Endodermal cell (in vitro differentiated cells): ENCODE data around the gene KIF9. TPM values are rescaled to one million over a fixed set of nuclear protein-coding genes. Genes with fewer than 3 reads are reported as not detected.

Source experiments
- DNase-seq: peaks from one replicate; pipeline ENCODE4 v3.0.0-alpha.2; 2017
- H3K27ac ChIP-seq: 2 replicates; pipeline ENCODE4 v1.5.1; 2013; ENCODE audit warnings: mild to moderate bottlenecking, low read depth, low read length, moderate library complexity
- H3K27me3 ChIP-seq: 2 replicates; pipeline ENCODE4 v1.6.1; 2013; ENCODE audit warnings: mild to moderate bottlenecking, low read length, moderate library complexity; ENCODE audit not compliant: insufficient read depth, control insufficient read depth, poor library complexity, severe bottlenecking
- H3K36me3 ChIP-seq: 2 replicates; pipeline ENCODE4 v1.7.0; 2013; ENCODE audit warnings: mild to moderate bottlenecking, low read length, moderate library complexity; ENCODE audit not compliant: control insufficient read depth, insufficient read depth
- H3K4me1 ChIP-seq: one replicate; pipeline ENCODE4 v1.7.0; 2013; ENCODE audit warnings: low read length; ENCODE audit not compliant: control insufficient read depth, insufficient read depth
- H3K4me3 ChIP-seq: 2 replicates; pipeline ENCODE4 v1.5.1; 2013; ENCODE audit warnings: mild to moderate bottlenecking, low read length, moderate library complexity
- H3K9ac ChIP-seq: 2 replicates; pipeline ENCODE4 v1.6.1; 2013; ENCODE audit warnings: mild to moderate bottlenecking, low read length, moderate library complexity; ENCODE audit not compliant: poor library complexity, severe bottlenecking; ENCODE audit errors: extremely low read depth
- H3K9me3 ChIP-seq: 2 replicates; pipeline ENCODE4 v1.6.1; 2013; ENCODE audit warnings: mild to moderate bottlenecking, low read length, moderate library complexity; ENCODE audit not compliant: control insufficient read depth
- H3K27ac Mint-ChIP-seq: 2 replicates; pipeline ENCODE4 v1.8.0; 2020; ENCODE audit warnings: mixed read lengths
- H3K27me3 Mint-ChIP-seq: 2 replicates; pipeline ENCODE4 v1.8.0; 2021; ENCODE audit warnings: mild to moderate bottlenecking, mixed read lengths; ENCODE audit not compliant: insufficient read depth
- H3K36me3 Mint-ChIP-seq: 2 replicates; pipeline ENCODE4 v1.8.0; 2020; ENCODE audit warnings: low read depth, mixed read lengths
- H3K4me1 Mint-ChIP-seq: 2 replicates; pipeline ENCODE4 v1.8.0; 2020; ENCODE audit warnings: mixed read lengths
- H3K4me3 Mint-ChIP-seq: 2 replicates; pipeline ENCODE4 v1.8.0; 2020; ENCODE audit warnings: mild to moderate bottlenecking, moderate library complexity, mixed read lengths
- H3K9me3 Mint-ChIP-seq: 2 replicates; pipeline ENCODE4 v1.8.0; 2020; ENCODE audit warnings: mild to moderate bottlenecking, mixed read lengths
- WGBS, 2 experiments: methylation state at CpG; one replicate each; pipeline versions ENCODE4 v1.1.5 to v1.1.7; 2013; ENCODE audit warnings: missing lambda C conversion rate in 2 of 2, mixed read lengths in 1 of 2; ENCODE audit not compliant: insufficient coverage in 1 of 2, insufficient read length in 1 of 2; 5-methylcytosine and 5-hydroxymethylcytosine counted together
- total RNA-seq, 2 donors: library from RNA; stranded (reverse); fragmentation: NEBNext Ultra II Directional in 1 of 2; extraction: Animal tissue kit (Norgen Biotek cat#: 25700) in 1 of 2; gene quantifications; 2 replicates in 1 of 2; 3 replicates in 1 of 2; pipeline ENCODE4 v1.2.1, GENCODE V29; 2021
- TF ChIP-seq, protein P1 (sequence below): fragments of 200-600 bp; sonication (generic); conservative IDR thresholded peaks from 2 replicates; pipeline ENCODE4 v1.5.0; 2021; ENCODE audit warnings: antibody characterized with exemption, mild to moderate bottlenecking

The KIF9 gene
- total RNA-seq, 2 donors from 2014 or later, result 9.9 TPM

- no peaks in the 10 kb centered on the region for H3K27me3 ChIP-seq
- Mint-ChIP-seq H3K27ac (no peak overlapping the region), H3K4me3 (no peak overlapping the region), H3K36me3 (peaks cover 9% of the 10 kb centered on the region), H3K27me3 (no peaks in the 10 kb centered on the region), H3K4me1 (no peaks in the 10 kb centered on the region), H3K9me3 (no peaks in the 10 kb centered on the region)
- no peak overlapping the region for H3K9ac ChIP-seq
- no peaks in the 10 kb centered on the region for H3K4me1 ChIP-seq
- 88 to 89% methylated on average over 5 of the region's 5 CpGs for WGBS, 2 experiments
- H3K36me3 ChIP-seq, result peaks cover 11% of the 10 kb centered on the region
- peak; percentile 58 for DNase-seq
- no peaks in the 10 kb centered on the region for H3K9me3 ChIP-seq
- no peak overlapping the region for H3K27ac ChIP-seq
- no peak overlapping the region for H3K4me3 ChIP-seq
- TF ChIP-seq, protein P1, sequence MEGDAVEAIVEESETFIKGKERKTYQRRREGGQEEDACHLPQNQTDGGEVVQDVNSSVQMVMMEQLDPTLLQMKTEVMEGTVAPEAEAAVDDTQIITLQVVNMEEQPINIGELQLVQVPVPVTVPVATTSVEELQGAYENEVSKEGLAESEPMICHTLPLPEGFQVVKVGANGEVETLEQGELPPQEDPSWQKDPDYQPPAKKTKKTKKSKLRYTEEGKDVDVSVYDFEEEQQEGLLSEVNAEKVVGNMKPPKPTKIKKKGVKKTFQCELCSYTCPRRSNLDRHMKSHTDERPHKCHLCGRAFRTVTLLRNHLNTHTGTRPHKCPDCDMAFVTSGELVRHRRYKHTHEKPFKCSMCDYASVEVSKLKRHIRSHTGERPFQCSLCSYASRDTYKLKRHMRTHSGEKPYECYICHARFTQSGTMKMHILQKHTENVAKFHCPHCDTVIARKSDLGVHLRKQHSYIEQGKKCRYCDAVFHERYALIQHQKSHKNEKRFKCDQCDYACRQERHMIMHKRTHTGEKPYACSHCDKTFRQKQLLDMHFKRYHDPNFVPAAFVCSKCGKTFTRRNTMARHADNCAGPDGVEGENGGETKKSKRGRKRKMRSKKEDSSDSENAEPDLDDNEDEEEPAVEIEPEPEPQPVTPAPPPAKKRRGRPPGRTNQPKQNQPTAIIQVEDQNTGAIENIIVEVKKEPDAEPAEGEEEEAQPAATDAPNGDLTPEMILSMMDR, result peak; percentile 55
Observed at GRCh38 chr3:47273564-47273963, 9.0 kb downstream of the KIF9 start.

DNA sequence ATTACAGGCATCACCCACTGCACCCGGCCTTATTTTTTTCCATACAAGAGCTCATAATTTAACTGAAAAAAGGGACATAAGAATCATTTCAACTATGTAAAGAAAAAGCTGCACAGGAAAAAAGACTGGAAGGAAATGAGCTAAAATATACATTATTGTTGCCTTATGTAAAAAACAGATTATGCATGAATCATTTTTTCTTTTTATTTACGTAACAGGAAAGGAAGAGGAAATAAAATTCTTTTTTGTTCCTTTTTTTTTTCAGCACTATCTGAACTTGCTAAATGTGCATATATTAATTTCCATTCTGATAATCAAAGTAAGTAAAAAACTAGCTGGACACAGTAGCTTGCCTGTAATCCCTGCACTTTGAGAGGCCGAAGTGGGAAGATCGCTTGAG is 12.1 kb downstream of the KIF9 start:
- Mint-ChIP-seq H3K4me3 (no peak overlapping the region), H3K27ac (no peak overlapping the region), H3K9me3 (no peaks in the 10 kb centered on the region), H3K36me3 (peaks cover 10% of the 10 kb centered on the region), H3K4me1 (no peaks in the 10 kb centered on the region), H3K27me3 (no peaks in the 10 kb centered on the region)
- TF ChIP-seq, protein P1, result no peak
- H3K27me3 ChIP-seq, result no peaks in the 10 kb centered on the region
- H3K9me3 ChIP-seq, result no peaks in the 10 kb centered on the region
- H3K36me3 ChIP-seq, result peaks cover 4% of the 10 kb centered on the region
- H3K9ac ChIP-seq, result no peak overlapping the region
- no peak overlapping the region for H3K27ac ChIP-seq
- 92% methylated on average over 3 of the region's 4 CpGs; no CpG with 5 or more reads in 1 of the 2 experiments for WGBS, 2 experiments
- no peak for DNase-seq
- no peaks in the 10 kb centered on the region for H3K4me1 ChIP-seq
- H3K4me3 ChIP-seq, result no peak overlapping the region

GRCh38 chr3:47267490-47267824 is 15.1 kb downstream of the KIF9 start:
- no peak for DNase-seq
- H3K9ac ChIP-seq, result no peak overlapping the region
- Mint-ChIP-seq H3K27ac (no peak overlapping the region), H3K4me1 (no peaks in the 10 kb centered on the region), H3K9me3 (no peaks in the 10 kb centered on the region), H3K36me3 (peaks cover 7% of the 10 kb centered on the region), H3K4me3 (no peak overlapping the region), H3K27me3 (no peaks in the 10 kb centered on the region)
- TF ChIP-seq, protein P1, result no peak
- peaks cover 4% of the 10 kb centered on the region for H3K36me3 ChIP-seq
- no peaks in the 10 kb centered on the region for H3K4me1 ChIP-seq
- no peaks in the 10 kb centered on the region for H3K9me3 ChIP-seq
- no peak overlapping the region for H3K4me3 ChIP-seq
- H3K27ac ChIP-seq, result no peak overlapping the region
- no peaks in the 10 kb centered on the region for H3K27me3 ChIP-seq
